DMS79 (cell line): ENCODE data around the gene IL32.
A peak's percentile ranks its signal among the peaks of the same experiment; 100 is the strongest.
"Not testable (repeated sequence)": the region's sequence is repeated elsewhere in the genome, so short reads cannot be mapped to it uniquely, and the experiment has no call there.

Experiments used
- DNase-seq: peaks from one replicate; lab custom pipeline; 2025; lab: John Stamatoyannopoulos, UW

IL32 gene

GRCh38 chr16:3051494-3051893 is 13.9 kb upstream of the IL32 start:
- DNase-seq = no peak

- DNase-seq = not testable (repeated sequence)
Measured at GRCh38 chr16:3052571-3053329, 12.7 kb upstream of the IL32 start.

DNA sequence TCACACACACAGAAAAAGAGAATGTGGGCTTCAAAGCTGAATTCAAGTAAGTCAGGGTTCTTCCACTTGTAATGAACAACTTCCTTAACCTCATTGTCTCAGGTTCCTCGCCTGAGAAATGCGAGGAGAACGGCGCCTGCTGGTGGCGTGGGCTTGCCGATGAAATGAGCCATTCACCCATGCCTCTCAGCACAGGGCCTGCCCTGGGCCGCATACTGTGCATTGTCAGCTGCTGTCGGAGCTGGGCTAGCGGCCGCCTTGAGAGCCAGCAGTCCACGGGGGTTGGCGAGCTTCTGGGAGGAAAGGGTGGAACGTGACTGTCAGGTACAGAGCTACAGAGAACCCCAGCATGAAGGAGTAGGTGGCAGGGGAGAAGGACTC is 12.1 kb upstream of the IL32 start:
- DNase-seq = not testable (repeated sequence)

- DNase-seq = no peak
Measured at GRCh38 chr16:3054965-3055733, 10.3 kb upstream of the IL32 start.

DNA sequence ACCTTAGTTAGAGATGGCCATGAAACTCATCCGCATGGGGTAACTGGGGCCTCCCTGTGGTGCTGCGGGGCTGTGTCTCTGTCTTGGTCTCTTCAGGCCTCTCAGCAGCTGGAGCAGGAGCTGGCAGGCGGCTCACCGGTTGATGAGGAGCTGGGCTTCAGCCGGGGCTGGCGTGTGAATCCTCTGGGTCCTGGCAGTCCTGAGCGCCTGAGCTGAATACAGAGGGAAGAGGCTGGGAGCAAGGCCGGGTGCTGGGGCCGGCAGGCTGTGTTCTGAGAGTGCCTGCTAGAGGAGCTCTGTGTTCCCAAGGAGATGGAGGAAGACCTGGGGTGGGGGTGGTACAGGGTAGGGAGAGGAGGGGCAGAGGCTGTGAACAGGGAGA is 9.7 kb upstream of the IL32 start:
- not testable (repeated sequence) for DNase-seq

DNA sequence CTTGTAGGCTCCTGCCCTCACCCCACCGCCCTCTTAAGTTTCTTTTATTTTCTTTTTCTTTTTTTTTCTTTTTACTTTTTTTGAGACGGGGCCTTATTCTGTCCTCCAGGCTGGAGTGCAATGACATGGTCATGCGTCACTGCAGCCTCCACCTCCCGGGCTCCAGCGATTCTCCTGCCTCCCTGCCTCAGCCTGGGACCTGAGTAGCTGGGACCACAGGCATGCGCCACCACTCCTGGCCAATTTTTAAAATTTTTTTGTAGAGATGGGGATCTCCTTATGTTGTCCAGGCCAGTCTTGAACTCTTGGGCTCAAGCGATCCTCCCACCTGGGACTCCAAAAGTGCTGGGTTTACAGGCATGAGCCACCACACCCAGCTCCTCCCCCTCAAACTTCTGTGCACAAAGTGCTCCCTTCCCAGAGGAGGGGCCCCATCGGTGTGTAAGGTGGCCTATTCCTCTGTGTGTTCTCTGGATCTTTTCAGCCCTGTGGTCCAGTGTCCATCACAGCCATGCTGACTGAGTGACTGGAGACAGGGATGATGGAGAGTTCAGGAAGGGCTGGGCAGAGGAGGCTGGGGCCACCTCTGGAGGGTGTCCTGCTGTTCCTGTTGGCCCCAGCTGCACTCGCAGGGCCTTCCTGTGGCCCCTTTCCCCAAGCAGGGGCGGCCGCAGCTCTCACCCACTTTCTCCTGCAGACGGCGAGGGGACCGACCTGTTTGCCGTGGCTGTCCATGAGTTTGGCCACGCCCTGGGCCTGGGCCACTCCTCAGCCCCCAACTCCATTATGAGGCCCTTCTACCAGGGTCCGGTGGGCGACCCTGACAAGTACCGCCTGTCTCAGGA is 8.9 kb upstream of the IL32 start:
- DNase-seq = no peak

DNA sequence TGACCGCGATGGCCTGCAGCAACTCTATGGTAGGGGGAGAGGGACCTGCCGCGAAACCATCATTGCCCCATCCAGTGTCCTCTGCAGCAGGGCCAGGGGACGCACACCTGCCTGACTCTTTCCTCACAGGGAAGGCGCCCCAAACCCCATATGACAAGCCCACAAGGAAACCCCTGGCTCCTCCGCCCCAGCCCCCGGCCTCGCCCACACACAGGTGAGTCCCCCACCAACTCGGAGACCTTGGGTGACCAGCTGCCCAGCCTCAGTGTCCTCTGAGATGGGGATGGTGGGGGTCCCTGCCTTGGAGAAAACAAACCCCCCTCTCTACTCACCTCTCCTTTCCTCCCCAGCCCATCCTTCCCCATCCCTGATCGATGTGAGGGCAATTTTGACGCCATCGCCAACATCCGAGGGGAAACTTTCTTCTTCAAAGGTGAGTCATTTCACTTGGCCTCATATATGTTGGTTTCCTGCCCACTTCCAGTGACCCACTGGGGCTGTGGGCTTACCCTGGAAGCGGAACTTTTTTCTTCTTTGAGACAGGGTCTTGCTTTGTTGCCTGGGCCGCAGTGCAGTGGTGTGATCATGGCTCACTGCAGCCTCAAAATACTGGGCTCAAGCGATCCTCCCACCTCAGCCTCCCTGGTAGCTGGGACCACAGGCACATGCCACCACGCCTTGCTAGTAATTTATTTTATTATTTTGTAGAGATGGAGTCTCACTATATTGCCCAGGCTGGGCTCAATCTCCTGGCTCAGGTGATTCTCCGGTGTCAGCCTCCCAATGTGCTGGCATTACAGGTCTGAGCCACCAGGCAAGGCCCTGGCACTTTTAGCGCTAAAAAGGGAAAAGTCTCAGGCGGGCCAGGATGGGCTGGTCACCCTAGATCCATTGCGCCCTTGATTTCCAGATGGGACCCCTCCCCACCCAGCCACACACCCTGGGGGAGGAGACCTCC is 8.0 kb upstream of the IL32 start:
- DNase-seq = no peak

GRCh38 chr16:3058139-3059030 is 7.1 kb upstream of the IL32 start:
- DNase-seq = no peak

DNA sequence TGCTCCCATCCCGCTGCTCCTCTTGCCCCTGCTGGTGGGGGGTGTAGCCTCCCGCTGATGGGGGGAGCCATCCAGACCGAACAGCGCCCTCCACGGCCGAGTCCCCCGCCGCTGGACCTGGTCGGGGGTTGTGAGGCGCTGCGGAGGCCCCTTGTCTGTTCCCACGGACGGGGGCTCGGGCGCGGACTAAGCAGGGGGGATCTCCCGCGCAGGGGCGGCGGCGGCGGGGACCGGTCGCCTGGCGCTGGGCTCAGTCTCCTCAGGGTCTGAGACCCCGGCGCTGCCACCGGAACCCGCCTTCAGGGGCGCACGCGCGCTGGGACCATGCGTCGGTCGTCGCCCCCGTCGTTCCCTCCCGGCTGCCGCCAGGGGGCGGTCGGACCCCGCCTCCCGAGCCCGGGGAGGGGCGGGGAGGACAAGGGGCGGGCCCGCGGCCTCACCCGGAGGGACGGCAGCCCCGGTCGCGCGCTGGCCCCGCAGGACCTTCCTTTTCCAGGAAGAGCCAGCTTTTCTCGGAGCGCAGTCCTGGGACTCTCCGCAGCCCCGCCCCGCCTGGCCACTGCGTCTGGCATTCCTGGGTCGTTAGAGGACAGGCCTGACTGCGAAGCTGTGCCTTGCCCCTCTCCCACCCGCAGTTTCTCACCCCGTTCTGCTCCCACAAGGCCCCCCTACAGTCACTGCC is 6.3 kb upstream of the IL32 start:
- DNase-seq = peak; percentile 24

- DNase-seq = no peak
Measured at GRCh38 chr16:3059723-3060242, 5.7 kb upstream of the IL32 start.

- no peak for DNase-seq
Measured at GRCh38 chr16:3060339-3061127, 4.9 kb upstream of the IL32 start.

DNA sequence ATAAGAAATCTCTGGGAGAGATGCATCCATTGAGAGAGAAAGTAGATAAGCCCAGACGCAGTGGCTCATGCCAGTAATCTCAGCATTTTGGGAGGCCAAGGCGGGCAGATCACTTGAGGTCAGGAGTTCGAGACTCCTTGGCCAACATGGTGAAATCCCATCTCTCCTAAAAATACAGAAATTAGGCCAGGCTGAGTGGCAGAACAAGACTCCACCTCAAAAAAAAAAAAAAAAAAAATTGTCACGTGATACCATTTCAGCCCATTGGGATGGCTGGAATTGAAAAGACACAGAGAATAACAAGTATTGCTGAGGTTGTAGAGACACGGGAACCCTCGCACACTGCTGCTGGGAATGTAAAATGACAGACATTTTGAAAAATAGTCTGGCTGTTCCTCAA is 2.9 kb upstream of the IL32 start:
- no peak for DNase-seq

DNA sequence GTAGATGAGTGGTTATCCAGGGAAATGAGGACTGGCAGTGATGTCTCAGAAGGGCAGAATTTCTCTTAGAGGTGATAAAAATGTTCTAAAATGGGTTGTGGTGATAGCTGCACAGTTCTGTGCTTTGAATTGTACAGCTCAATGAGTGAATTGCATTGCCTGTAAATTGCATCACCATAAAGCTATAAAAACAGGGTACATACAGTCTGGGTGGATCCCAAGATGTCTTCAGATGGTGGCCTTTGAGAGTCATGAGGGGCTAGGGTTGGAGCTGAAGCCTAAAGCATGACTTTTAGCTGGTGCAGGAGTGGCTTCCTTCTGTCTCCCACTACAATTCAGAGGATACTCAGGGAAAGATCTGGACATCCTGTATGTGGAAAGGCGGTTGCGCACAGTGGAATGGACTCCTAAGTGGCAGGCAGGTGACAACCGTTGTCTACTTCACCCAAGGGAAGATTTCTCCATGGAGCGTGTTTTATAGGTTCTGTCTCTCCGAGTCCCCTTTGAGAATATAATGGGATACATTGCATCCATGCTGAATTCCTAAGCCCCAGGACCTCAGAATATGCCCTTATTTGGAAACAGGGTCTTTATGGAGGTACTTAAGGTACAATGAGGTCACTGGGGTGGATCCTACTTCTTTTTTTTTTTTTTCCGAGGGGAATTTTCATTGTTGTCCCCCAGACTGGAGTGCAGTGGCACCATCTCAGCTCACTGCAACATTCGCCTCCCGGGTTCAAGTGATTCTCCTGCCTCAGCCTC is 1.6 kb upstream of the IL32 start:
- no peak for DNase-seq

- no peak for DNase-seq
Measured at GRCh38 chr16:3065742-3066439, 451 bp downstream of the IL32 start.

DNA sequence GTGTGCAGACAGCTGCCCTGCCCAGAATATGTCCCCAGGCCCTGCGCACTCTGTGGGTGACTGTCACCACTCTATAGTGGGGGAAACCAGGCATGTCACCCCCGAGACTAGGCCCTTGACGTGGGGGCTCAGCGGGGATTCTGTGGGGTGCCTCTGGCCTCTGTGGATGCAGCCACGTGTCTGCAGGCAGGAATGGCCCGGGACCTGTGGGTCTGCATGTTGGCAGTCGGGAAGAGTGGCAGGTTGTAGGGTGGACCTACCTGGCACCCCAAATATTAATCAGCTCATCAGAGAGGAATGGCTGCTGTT is 954 bp downstream of the IL32 start:
- no peak for DNase-seq

DNA sequence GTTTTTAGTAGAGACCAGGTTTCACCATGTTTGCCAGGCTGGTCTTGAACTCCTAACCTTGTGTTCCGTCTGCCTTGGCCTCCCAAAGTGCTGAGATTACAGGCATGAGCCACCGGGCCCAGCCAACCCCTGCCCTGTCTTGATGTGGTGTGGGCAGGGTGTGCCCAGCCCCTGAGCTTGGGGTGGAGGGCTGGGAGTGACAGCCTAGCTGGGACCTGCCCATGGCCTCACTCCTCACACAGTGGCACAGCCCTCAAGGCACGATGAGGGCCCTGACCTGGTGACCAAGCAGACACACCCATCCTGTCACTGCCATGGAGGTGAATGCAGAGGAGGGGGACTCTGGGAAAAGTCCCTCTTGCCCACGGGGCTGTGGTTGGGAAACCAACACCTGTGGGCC is 3.0 kb downstream of the IL32 start:
- DNase-seq = no peak

GRCh38 chr16:3069146-3069545 is 3.7 kb downstream of the IL32 start:
- DNase-seq = not testable (repeated sequence)
